Kasumi-1 (cell line): Measurements from ENCODE around the gene COPS8.

Experiments
- DNase-seq, 2 experiments: peaks; one replicate each; lab custom pipeline; 2025; lab: John Stamatoyannopoulos, UW

The COPS8 gene

DNA sequence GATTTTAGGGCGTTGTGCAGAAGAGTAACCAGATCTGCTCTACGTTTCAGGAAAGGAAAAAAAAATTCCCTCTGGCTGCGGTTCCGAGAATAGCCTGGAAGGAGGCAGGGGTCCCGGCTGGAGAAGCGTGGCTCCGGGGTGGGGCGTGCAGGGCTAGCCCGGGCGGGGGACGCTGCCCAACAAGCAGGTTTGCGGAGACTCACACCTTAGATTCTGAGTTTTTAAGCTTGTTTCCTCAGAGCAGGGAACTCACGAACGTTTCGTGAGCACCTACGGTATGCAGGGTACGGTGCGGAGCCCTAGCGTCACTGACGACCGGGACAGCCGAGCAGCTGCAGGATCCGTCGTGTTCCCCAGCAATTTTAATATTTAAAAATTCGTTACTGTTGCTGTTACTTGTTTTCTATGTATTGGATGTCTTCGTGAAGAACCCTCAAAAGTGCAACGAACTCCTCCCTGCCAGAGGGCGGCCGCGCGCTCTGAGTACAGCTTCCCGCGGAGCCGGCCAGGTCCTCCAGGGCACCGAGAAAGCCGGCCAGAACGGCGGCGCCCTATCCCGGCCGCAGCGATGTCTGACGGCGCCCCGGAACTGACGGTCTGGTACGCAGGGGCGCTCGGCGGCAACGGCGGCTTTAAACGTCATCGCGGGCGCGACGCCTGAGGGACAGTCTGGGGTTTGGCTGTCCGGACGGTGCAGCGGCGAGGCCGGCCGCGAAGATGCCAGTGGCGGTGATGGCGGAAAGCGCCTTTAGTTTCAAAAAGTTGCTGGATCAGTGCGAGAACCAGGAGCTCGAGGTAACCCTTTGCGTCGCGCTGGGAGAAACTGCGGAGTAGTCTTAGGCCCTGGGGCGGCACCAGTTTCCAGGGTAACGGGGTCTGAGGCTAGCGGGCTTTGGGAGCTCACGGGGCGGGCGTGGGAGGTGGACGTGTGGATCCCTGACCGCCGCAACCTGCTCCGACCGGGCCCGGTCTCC, at the start of gene COPS8:
Gene COPS8, plus strand, starts transcription at position 642 of the 974 bp plus-strand sequence. Its CDS starts 76 bp downstream, at position 718.
- peak; percentile 68 to 70 for DNase-seq

DNA sequence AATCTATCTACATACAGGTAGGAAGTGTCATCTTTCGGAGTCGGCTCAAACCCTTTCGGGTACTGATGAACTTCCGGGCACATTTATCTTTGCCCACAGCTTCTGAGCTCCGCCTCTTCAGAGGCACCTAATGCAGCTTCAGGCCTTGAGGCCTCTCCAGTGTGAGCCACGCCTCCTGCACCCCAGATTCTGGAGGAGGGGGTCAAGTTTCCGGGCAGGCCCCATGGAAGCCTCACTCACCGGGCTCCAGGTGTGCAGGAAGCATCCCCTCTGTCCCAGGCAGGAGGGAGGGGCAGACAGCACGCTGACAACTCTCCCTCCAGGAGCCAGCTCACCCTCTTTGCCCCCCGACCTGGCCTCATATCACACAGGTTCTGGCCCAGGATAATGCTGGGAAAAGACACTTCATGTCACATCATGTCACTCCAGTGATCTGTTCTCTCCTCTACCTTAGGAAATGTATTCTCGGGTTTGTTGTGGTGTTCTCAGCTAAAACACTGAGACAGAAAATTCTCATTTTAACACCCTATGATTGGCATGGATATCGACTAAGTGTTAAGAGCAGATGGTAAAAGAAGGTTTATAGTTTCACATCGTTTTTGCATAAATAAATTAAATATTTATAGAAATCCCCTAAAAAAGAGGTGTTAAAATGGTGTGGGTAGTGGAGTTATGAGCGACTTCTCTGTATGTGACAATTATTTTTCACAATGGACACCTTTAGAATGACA, 46.2 kb upstream of the COPS8 start:
- DNase-seq: no peak

GRCh38 chr2:237041231-237041630, 44.5 kb upstream of the COPS8 start:
- DNase-seq: no peak

DNA sequence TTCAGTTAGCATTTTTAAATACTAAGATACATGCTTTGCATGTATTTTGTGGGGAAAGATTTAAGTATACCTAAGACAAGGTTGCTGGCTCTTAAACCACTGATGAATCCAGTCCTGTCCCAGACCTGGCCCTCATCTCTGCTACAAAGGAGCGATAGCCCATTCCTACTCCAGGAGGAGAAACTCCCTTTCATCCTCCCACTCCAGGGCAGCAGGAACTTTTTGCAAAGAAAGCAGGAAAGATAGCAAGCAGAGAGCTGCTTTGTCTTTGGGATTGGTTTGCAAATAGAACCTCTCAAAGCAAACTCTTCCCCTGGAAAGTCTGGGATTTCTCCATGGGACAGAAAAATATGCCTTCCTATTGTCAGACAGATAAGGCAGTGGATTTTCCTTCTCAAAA, 43.6 kb upstream of the COPS8 start:
- no peak for DNase-seq

GRCh38 chr2:237043866-237044265, 41.8 kb upstream of the COPS8 start:
- DNase-seq: no peak

DNA sequence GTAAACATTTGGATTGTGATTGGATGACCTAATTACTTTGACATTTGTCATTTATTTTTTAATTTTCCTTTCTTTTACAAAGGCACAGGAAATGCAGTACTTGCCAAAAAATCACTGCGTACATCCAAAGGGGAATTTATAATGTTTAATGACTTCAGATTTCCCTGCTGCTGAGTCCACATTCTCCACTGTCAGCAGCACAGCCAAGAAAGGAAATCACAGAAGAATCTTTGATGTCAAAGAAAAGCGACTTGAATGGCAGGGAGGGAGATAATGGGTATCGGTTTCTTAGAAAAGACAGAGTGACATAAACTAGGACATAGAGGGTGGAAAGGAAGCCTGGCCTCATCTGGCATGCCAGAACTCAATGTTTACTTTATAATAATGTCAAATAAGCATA, 41.4 kb upstream of the COPS8 start:
- no peak for DNase-seq

DNA sequence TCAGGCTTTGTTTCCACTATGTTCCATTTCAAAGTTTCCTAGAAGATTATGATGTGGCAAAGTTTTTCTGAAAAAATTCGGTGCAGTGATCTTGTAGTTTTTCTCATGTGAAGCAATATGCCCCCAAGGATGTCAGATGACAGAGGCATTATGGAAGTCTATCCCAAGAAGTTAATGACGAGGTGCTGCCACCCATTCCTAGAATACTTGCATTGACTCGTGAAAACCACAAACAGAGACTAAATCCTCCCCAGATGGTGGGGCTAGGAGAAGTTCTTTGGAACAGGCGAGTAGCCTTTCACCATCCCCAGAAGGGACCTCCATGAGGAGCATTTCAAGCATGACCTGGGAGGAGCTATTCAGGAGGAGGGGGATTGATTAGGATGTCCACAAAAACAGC, 40.2 kb upstream of the COPS8 start:
- no peak for DNase-seq

DNA sequence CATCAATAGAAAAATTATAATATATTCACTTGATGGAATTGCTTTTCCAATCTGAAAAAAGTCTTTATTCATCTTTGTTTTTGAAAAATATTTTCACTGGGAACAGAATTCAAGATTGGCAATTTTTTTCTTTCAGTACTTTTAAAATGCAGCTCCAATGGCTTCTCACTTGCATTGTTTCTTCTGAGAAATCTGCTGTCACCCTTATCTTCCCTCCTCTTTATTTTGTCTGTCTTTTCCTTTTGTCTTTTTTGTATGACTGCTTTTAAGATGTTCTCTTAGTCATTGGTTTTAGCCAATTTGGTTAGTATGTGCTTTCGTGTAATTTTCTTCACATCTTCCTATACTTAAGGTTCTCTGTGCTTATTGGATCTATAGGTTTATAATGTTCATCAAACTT, 37.1 kb upstream of the COPS8 start:
- no peak for DNase-seq

- DNase-seq: no peak
Measured at GRCh38 chr2:237051861-237052260, 33.8 kb upstream of the COPS8 start.

DNA sequence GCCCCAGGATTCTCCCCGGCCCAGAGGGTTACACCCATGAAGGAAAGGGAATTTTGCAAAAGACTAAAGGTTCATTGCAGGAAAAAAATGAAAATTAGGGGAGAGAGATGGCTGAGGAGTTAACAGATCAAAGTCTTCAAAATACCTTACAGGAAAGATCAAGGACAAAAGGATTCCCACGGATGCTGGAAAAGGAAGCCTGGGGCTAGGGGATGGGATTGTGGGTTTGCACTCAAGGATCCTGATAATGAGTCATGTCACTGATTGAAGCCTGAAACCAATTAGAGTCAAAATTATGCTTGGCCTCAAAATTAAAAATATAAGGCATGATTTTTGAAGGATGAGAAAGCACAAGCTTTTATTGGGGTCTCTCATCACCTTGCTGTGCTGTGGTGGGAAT, 32.6 kb upstream of the COPS8 start:
- no peak for DNase-seq

GRCh38 chr2:237055386-237056100, 30.1 kb upstream of the COPS8 start:
- no peak for DNase-seq

- no peak for DNase-seq
Measured at GRCh38 chr2:237056287-237056875, 29.3 kb upstream of the COPS8 start.

DNA sequence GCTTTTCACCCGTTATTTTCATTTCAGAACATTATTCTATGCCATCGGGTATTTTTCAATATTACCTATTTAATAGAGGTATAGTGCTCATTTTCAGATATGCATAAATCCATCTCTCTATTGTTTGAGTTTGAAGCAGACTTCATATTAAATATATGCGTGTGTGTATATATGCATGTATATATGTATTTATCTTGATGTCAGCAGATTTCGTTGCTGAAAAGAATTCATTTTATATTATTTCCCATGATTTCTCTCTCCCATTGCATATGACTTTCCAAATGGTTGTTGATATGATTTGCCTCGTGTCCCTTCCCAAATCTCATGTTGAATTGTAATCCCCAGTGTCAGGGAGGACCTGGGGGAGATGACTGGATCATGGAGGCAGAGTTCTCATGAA, 28.6 kb upstream of the COPS8 start:
- DNase-seq: no peak

DNA sequence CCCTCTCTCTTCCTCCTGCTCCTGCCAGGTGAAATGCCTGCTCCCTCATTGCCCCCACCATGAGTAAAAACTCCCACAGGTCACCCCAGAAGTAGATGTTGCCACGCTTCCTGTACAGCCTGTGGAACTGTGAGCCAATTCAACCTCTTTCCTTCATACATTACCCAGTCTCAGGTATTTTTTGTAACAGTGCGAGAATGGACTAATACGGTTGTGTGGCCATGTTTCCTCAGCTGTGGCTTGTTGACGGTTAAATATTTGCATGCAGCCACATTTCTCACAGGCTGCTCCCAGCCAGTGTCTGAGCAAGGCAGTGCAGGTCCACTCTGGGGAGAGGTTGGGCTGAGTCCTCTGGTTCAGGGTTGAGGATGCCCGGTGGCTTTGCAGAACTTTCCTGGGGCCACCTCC, 27.8 kb upstream of the COPS8 start:
- no peak for DNase-seq

- no peak for DNase-seq
Measured at GRCh38 chr2:237058423-237058822, 27.3 kb upstream of the COPS8 start.

- DNase-seq: no peak
Measured at GRCh38 chr2:237059155-237059875, 26.4 kb upstream of the COPS8 start.

DNA sequence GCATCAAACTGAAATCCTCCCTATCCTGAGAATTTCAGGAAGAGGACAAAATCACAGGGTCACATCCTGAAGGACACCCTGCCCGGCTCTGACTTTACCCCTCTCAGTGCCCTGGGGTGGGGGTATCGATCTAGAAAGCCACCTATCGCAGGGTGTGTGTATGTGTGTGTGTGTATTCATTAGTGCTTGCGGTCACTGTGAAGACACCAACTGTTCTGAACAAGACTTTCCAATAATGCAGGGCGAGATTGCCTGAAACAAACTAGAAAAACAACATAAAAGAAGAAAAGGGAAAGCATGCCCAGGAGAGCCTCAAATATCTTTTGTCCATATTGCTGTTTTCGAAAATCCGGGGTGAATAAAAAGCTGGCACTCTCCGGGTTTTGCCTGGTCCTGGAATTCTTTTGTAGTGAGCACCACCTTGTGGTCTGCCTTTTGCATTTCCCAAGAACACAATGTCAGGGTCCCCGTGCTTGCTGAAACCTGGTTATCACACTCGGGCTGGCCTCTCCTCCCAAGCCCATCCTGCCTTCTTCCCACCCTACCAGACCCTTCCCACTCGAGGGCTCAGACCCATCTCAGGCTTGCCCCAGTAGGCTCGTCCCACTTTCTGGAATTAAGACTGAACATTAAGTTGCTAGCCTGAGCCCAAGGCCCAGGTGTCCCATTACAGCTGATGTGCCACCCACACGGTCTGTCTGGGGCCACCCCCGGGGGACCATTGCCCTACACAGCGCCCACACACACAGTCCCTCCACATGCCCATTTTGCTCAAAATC, 25.0 kb upstream of the COPS8 start:
- peak; percentile 28 to 42 for DNase-seq

- no peak for DNase-seq
Measured at GRCh38 chr2:237061356-237061755, 24.3 kb upstream of the COPS8 start.

DNA sequence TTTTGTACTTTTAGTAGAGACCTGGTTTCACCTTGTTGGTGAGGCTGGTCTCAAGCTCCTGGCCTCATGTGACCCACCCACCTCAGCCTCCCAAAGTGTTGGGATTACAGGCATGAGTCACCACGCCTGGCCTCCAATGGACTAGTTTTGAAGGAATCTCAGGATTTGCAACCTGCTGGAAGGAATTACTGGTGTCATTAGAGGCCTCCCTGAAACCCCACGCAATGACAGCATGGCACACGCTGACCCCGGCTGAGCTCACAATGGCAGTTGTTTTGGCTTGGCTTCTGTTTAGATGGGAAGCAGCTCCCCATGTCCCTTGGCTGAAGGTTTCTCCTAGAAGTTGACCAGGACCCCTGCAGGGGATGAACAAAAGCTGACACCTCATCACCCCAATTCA, 23.1 kb upstream of the COPS8 start:
- no peak for DNase-seq

- DNase-seq: no peak
Measured at GRCh38 chr2:237064203-237065070, 21.3 kb upstream of the COPS8 start.
